ENCODE measurements around the gene BCOR. TPM values are rescaled to one million over a fixed set of nuclear protein-coding genes. Genes with fewer than 3 reads are reported as not detected.

Gene BCOR
- total RNA-seq, 3 donors from 2014 or later = 11.7 to 28.1 (median 27.9) TPM

DNA sequence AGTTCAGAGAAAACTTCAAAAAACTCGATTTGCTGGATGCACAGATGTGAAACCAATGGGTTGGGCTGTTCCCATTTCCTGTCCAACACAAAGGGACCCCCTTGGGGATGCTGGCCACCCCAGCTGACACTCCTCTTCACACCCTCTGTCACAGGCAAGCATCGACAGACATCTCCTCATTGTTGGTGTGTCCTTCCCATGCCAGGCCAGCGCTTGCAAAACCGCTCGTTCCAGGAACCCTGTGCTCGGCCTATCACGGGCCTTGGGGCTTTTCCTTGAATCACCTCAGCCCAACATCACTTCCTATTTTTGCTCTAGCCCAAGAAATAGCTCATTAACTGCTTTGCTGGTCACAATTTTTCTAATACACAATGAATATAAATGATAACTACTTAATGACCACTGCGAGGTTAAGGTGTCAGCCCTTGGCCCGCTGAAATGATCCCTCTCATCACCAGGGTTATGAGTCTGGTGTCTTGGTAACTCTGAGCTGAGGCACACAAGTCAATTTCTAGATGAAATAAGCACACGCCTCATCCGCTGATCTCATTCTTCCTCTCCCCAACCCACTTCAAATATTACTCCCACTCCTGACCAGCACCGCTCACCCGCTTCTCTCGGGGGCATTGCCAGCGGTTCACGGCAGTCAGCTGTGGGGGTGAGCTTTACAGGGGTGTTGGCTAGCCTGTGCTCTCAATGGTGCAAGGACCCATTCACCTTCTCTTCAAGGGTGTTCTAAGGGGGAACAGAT lies 32.3 kb downstream of the BCOR start:
- no peak for DNase-seq (ENCODE audit: low spot score in 2 of 2)

DNA sequence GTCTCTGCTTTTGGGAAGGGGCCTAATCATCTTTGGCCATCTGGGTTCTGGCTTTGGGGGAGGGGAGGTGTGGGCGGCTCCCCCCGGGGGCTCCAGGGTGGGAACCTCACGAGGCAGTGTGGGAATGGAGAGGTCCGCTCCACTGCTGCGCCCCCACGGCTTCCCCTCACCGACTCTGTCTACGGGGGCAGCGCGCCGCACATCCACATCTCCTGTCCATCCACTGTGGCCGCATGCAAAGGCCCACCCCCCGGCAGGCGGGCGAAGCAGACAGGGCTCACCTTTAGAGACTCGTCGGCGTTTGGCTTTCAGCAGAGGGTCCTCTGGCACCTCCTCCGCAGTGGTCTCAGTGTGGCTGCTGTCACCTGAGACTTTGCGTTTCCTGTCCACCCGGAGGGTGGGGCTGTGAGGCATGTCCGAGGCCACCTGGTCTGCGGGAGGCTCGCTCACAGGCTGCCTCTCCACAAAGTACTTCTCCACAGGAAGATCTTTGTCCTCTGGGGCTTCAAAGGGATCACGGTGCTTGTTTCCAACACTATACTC lies 33.6 kb downstream of the BCOR start:
- Histone ChIP-seq H3K9me3 (no peaks in the 10 kb centered on the region), H3K4me1 (no peaks in the 10 kb centered on the region), H3K27me3 (peaks cover 0 to 19% of the 10 kb centered on the region in 2 donors), H3K36me3 (no peaks in the 10 kb centered on the region), H3K4me3 (no peak overlapping the region), H3K27ac (no peak overlapping the region)
- no peak for DNase-seq (ENCODE audit: low spot score in 2 of 2)
- TF ChIP-seq, protein P1, sequence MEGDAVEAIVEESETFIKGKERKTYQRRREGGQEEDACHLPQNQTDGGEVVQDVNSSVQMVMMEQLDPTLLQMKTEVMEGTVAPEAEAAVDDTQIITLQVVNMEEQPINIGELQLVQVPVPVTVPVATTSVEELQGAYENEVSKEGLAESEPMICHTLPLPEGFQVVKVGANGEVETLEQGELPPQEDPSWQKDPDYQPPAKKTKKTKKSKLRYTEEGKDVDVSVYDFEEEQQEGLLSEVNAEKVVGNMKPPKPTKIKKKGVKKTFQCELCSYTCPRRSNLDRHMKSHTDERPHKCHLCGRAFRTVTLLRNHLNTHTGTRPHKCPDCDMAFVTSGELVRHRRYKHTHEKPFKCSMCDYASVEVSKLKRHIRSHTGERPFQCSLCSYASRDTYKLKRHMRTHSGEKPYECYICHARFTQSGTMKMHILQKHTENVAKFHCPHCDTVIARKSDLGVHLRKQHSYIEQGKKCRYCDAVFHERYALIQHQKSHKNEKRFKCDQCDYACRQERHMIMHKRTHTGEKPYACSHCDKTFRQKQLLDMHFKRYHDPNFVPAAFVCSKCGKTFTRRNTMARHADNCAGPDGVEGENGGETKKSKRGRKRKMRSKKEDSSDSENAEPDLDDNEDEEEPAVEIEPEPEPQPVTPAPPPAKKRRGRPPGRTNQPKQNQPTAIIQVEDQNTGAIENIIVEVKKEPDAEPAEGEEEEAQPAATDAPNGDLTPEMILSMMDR (IDR thresholded peaks at IDR 0.05) = no peak
- TF ChIP-seq POLR2A (IDR thresholded peaks at IDR 0.05) (no peak), POLR2AphosphoS5 (IDR thresholded peaks at IDR 0.05) (no peak)
- intact Hi-C loops (cut with DNase I; ENCODE audit: low total_unique reads) = no loop called here

More for the DNA sequence above, 32.3 kb downstream of the BCOR start:
- intact Hi-C loops (cut with DNase I; ENCODE audit: low total_unique reads) = no loop called here
- H3K9me3 ChIP-seq = no peaks in the 10 kb centered on the region
- TF ChIP-seq, protein P1 (IDR thresholded peaks at IDR 0.05) = no peak
- TF ChIP-seq POLR2AphosphoS5 (IDR thresholded peaks at IDR 0.05) (no peak), POLR2A (IDR thresholded peaks at IDR 0.05) (no peak)
- H3K4me3 ChIP-seq = no peak overlapping the region
- H3K27ac ChIP-seq = no peak overlapping the region
- H3K36me3 ChIP-seq = no peaks in the 10 kb centered on the region
- no peaks in the 10 kb centered on the region for H3K4me1 ChIP-seq
- peaks cover 0 to 27% of the 10 kb centered on the region in 2 donors for H3K27me3 ChIP-seq

DNA sequence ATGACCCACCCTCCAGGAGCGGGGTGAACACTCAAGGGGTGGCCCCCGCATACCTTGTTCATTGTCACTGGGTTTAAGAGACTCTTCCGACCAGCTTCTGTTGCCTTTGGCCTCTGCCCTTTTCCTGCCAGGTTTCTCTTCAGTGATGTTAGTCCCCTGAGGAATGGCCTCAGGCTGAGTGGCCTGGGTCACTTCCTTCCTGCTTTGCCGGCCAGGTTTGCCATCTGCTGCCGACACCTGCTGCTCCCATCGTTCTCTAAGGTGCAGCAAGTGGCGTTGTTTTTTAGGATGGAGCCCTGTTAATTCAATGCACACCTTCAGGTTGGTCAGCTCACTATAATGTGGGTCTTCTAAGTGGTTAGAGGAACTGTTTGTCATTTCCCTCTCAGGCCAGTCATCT lies 34.2 kb downstream of the BCOR start:
- no peaks in the 10 kb centered on the region for H3K36me3 ChIP-seq
- TF ChIP-seq, protein P1 (IDR thresholded peaks at IDR 0.05) = no peak
- no peak for TF ChIP-seq POLR2AphosphoS5 (IDR thresholded peaks at IDR 0.05)
- TF ChIP-seq POLR2A (IDR thresholded peaks at IDR 0.05) = no peak

DNA sequence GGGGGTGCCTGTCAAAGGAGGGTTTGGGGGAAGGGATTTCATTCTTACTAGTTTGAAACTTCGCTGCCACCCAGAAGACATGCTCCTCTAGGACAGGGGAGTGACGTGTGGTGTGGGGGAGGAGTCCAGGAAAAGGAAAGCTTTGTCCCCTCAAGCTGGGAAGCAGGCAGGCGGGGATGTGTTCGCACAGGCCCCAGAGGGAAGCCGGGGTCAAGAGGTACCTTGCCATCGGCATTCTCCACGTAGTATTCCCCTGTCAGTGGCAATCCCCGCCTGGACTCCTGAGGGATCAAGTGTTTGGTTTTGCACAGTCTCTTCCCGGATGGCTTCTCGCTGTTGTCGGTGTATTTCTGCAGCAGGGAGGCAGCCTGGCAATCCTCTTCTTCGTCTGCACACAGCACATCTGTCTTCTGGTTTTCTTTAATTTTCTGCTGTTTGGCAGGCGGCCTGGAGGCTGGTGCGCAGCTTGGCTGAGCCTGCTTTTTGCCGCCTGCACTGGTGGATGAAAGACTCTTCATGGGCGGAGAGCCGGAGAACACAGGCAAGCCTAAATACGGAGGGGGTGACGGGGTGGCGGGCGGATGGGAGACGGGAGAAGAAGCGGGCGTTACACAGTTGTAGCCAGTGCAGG lies 35.1 kb downstream of the BCOR start:
- Histone ChIP-seq H3K27ac (no peak overlapping the region), H3K4me3 (no peak overlapping the region), H3K27me3 (peaks cover 0 to 19% of the 10 kb centered on the region in 2 donors), H3K36me3 (no peaks in the 10 kb centered on the region), H3K4me1 (no peaks in the 10 kb centered on the region), H3K9me3 (no peaks in the 10 kb centered on the region)
- TF ChIP-seq POLR2AphosphoS5 (IDR thresholded peaks at IDR 0.05) = no peak
- no peak for TF ChIP-seq POLR2A (IDR thresholded peaks at IDR 0.05)
- TF ChIP-seq, protein P1 (IDR thresholded peaks at IDR 0.05) = no peak
- intact Hi-C loops (cut with DNase I; ENCODE audit: low total_unique reads) = no loop called here
- no peak for DNase-seq (ENCODE audit: low spot score in 2 of 2)

More for the DNA sequence above, 34.2 kb downstream of the BCOR start:
- intact Hi-C loops (cut with DNase I; ENCODE audit: low total_unique reads) = no loop called here
- Histone ChIP-seq H3K27ac (no peak overlapping the region), H3K4me1 (no peaks in the 10 kb centered on the region), H3K4me3 (no peak overlapping the region), H3K9me3 (no peaks in the 10 kb centered on the region), H3K27me3 (peaks cover 0 to 19% of the 10 kb centered on the region in 2 donors)
- no peak for DNase-seq (ENCODE audit: low spot score in 2 of 2)

Data from breast epithelium (tissue), 4 donors.